ENCODE data around the gene NHLH1.

NHLH1 gene

GRCh38 chr1:160346958-160347357, 19.9 kb upstream of the NHLH1 start:
- H3K36me3 Mint-ChIP-seq (ENCODE audit: low read depth) = peaks cover 31% of the 10 kb centered on the region
- no peak overlapping the region for H3K4me3 Mint-ChIP-seq
- no peak overlapping the region for H3K27ac Mint-ChIP-seq
- no peak for DNase-seq
- no peak for ATAC-seq
- no peaks in the 10 kb centered on the region for H3K9me3 Mint-ChIP-seq
- H3K27me3 Mint-ChIP-seq = no peaks in the 10 kb centered on the region
- H3K4me1 Mint-ChIP-seq = peaks cover 25% of the 10 kb centered on the region

GRCh38 chr1:160351629-160352028, 15.2 kb upstream of the NHLH1 start:
- H3K27me3 Mint-ChIP-seq = no peaks in the 10 kb centered on the region
- ATAC-seq (no peak), DNase-seq (no peak)
- no peak overlapping the region for H3K4me3 Mint-ChIP-seq
- no peak overlapping the region for H3K27ac Mint-ChIP-seq
- peaks cover 9% of the 10 kb centered on the region for H3K4me1 Mint-ChIP-seq
- H3K36me3 Mint-ChIP-seq (ENCODE audit: low read depth) = peaks cover 45% of the 10 kb centered on the region
- no peaks in the 10 kb centered on the region for H3K9me3 Mint-ChIP-seq

GRCh38 chr1:160352555-160352954, 14.3 kb upstream of the NHLH1 start:
- Mint-ChIP-seq H3K36me3 (ENCODE audit: low read depth) (peaks cover 46% of the 10 kb centered on the region), H3K27me3 (no peaks in the 10 kb centered on the region), H3K27ac (no peak overlapping the region)

GRCh38 chr1:160353223-160353622, 13.6 kb upstream of the NHLH1 start:
- Mint-ChIP-seq H3K4me3 (no peak overlapping the region), H3K36me3 (ENCODE audit: low read depth) (peaks cover 48% of the 10 kb centered on the region), H3K9me3 (no peaks in the 10 kb centered on the region), H3K4me1 (no peaks in the 10 kb centered on the region), H3K27ac (no peak overlapping the region), H3K27me3 (no peaks in the 10 kb centered on the region)
- ATAC-seq (no peak), DNase-seq (no peak)

More at GRCh38 chr1:160352555-160352954, 14.3 kb upstream of the NHLH1 start:
- no peak overlapping the region for H3K4me3 Mint-ChIP-seq
- no peaks in the 10 kb centered on the region for H3K9me3 Mint-ChIP-seq
- DNase-seq (no peak), ATAC-seq (no peak)
- no peaks in the 10 kb centered on the region for H3K4me1 Mint-ChIP-seq

GRCh38 chr1:160354388-160354985, 12.4 kb upstream of the NHLH1 start:
- H3K27ac Mint-ChIP-seq = no peak overlapping the region
- ATAC-seq (no peak), DNase-seq (no peak)
- H3K9me3 Mint-ChIP-seq = no peaks in the 10 kb centered on the region
- no peaks in the 10 kb centered on the region for H3K27me3 Mint-ChIP-seq
- no peak overlapping the region for H3K4me3 Mint-ChIP-seq
- H3K36me3 Mint-ChIP-seq (ENCODE audit: low read depth) = peaks cover 57% of the 10 kb centered on the region
- H3K4me1 Mint-ChIP-seq = no peaks in the 10 kb centered on the region

- Mint-ChIP-seq H3K9me3 (no peaks in the 10 kb centered on the region), H3K4me1 (no peaks in the 10 kb centered on the region), H3K4me3 (no peak overlapping the region), H3K36me3 (ENCODE audit: low read depth) (peaks cover 52% of the 10 kb centered on the region), H3K27ac (no peak overlapping the region), H3K27me3 (no peaks in the 10 kb centered on the region)
- no peak for DNase-seq
- no peak for ATAC-seq
Measured at GRCh38 chr1:160357286-160358002, 9.4 kb upstream of the NHLH1 start.

- no peak for ATAC-seq
- H3K4me1 Mint-ChIP-seq = no peaks in the 10 kb centered on the region
Measured at GRCh38 chr1:160358073-160358472, 8.8 kb upstream of the NHLH1 start.

GRCh38 chr1:160359559-160360226, 7.2 kb upstream of the NHLH1 start:
- Mint-ChIP-seq H3K9me3 (no peaks in the 10 kb centered on the region), H3K27ac (no peak overlapping the region), H3K4me1 (no peaks in the 10 kb centered on the region), H3K36me3 (ENCODE audit: low read depth) (peaks cover 41% of the 10 kb centered on the region), H3K4me3 (no peak overlapping the region), H3K27me3 (no peaks in the 10 kb centered on the region)
- ATAC-seq = no peak
- no peak for DNase-seq

More at GRCh38 chr1:160358073-160358472, 8.8 kb upstream of the NHLH1 start:
- no peak for DNase-seq
- no peaks in the 10 kb centered on the region for H3K27me3 Mint-ChIP-seq
- H3K9me3 Mint-ChIP-seq = no peaks in the 10 kb centered on the region
- peaks cover 47% of the 10 kb centered on the region for H3K36me3 Mint-ChIP-seq (ENCODE audit: low read depth)
- no peak overlapping the region for H3K4me3 Mint-ChIP-seq
- no peak overlapping the region for H3K27ac Mint-ChIP-seq

- peaks cover 37% of the 10 kb centered on the region for H3K36me3 Mint-ChIP-seq (ENCODE audit: low read depth)
- no peaks in the 10 kb centered on the region for H3K27me3 Mint-ChIP-seq
- DNase-seq (no peak), ATAC-seq (no peak)
- no peaks in the 10 kb centered on the region for H3K9me3 Mint-ChIP-seq
- H3K4me3 Mint-ChIP-seq = no peak overlapping the region
- H3K27ac Mint-ChIP-seq = no peak overlapping the region
- H3K4me1 Mint-ChIP-seq = no peaks in the 10 kb centered on the region
Measured at GRCh38 chr1:160360227-160360695, 6.6 kb upstream of the NHLH1 start.

GRCh38 chr1:160361199-160361598, 5.7 kb upstream of the NHLH1 start:
- no peaks in the 10 kb centered on the region for H3K27me3 Mint-ChIP-seq
- H3K4me1 Mint-ChIP-seq = no peaks in the 10 kb centered on the region
- H3K9me3 Mint-ChIP-seq = no peaks in the 10 kb centered on the region
- H3K36me3 Mint-ChIP-seq (ENCODE audit: low read depth) = peaks cover 31% of the 10 kb centered on the region
- no peak for DNase-seq
- no peak overlapping the region for H3K4me3 Mint-ChIP-seq
- H3K27ac Mint-ChIP-seq = no peak overlapping the region
- ATAC-seq = no peak

GRCh38 chr1:160361814-160362167, 5.1 kb upstream of the NHLH1 start:
- no peaks in the 10 kb centered on the region for H3K4me1 Mint-ChIP-seq

GRCh38 chr1:160362168-160362957, 4.5 kb upstream of the NHLH1 start:
- Mint-ChIP-seq H3K9me3 (no peaks in the 10 kb centered on the region), H3K36me3 (ENCODE audit: low read depth) (peaks cover 20% of the 10 kb centered on the region), H3K27me3 (no peaks in the 10 kb centered on the region), H3K27ac (peak overlapping the region; percentile 66), H3K4me3 (no peak overlapping the region), H3K4me1 (no peaks in the 10 kb centered on the region)
- ATAC-seq (no peak), DNase-seq (no peak)

More at GRCh38 chr1:160361814-160362167, 5.1 kb upstream of the NHLH1 start:
- DNase-seq (no peak), ATAC-seq (no peak)
- Mint-ChIP-seq H3K27me3 (no peaks in the 10 kb centered on the region), H3K36me3 (ENCODE audit: low read depth) (peaks cover 25% of the 10 kb centered on the region), H3K9me3 (no peaks in the 10 kb centered on the region), H3K27ac (no peak overlapping the region), H3K4me3 (no peak overlapping the region)

GRCh38 chr1:160363010-160363409, 3.9 kb upstream of the NHLH1 start:
- H3K27ac Mint-ChIP-seq = peak overlapping the region; percentile 66
- H3K9me3 Mint-ChIP-seq = no peaks in the 10 kb centered on the region
- DNase-seq (no peak), ATAC-seq (no peak)
- H3K4me3 Mint-ChIP-seq = no peak overlapping the region
- H3K4me1 Mint-ChIP-seq = no peaks in the 10 kb centered on the region
- H3K27me3 Mint-ChIP-seq = no peaks in the 10 kb centered on the region
- H3K36me3 Mint-ChIP-seq (ENCODE audit: low read depth) = peaks cover 19% of the 10 kb centered on the region

- H3K4me1 Mint-ChIP-seq = no peaks in the 10 kb centered on the region
- ATAC-seq = no peak
- H3K27ac Mint-ChIP-seq = no peak overlapping the region
- H3K4me3 Mint-ChIP-seq = no peak overlapping the region
- no peak for DNase-seq
- H3K9me3 Mint-ChIP-seq = no peaks in the 10 kb centered on the region
- H3K36me3 Mint-ChIP-seq (ENCODE audit: low read depth) = peaks cover 11% of the 10 kb centered on the region
- H3K27me3 Mint-ChIP-seq = no peaks in the 10 kb centered on the region
Measured at GRCh38 chr1:160363951-160364735, 2.7 kb upstream of the NHLH1 start.
